GM18505 (cell line): ENCODE results near the gene IRX3.

Experiments
- ATAC-seq: cut with Tn5 transposase; IDR thresholded peaks from one replicate; pipeline ENCODE4 v1.9.1; 2021; ENCODE audit not compliant: unreplicated experiment
- POLR2A ChIP-seq: IDR thresholded peaks from 4 replicates; pipeline ENCODE4 v1.6.1; 2011; ENCODE audit warnings: borderline replicate concordance; ENCODE audit not compliant: insufficient read depth, insufficient read length; ENCODE audit errors: extremely low read depth

The IRX3 gene

DNA sequence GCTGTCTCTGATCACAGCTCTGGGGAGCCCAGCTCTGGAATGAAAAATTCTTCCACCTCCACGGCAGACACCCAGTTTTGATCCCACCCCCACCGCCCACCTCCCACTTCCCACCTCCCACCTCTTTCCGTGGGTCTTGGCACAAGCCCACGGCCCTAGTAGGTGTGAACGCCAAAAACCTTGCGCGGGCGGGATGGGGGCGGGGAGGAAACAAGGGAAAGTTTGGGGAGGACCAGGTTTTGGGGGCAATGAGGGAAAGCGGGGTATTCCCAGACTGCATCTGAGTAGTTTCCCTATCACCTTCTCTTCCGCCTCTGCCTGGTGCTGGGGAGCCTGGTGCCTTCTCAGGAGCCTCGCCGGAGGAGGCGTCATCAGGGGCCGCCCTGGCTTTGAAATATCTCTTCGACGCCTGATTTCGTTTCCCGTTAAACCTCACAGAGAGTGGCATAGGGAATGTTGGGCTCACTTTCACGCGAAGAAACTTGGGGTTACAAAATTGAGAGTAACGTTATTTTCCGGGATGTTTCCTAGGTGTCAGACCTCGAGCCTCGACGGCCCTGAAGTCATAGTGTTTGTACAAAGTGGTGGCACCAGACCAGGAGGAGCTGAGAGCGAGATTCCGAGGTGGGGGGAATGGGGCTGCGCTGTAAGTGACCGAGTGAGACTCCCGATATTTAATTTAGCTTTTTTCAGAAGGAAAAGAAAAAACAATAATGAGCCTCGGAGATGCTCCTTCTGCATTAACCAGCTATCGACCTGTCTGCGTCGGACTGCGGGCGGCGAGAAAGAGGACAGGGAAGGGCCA is 1.6 kb upstream of the IRX3 start:
- TF ChIP-seq POLR2A: no peak

DNA sequence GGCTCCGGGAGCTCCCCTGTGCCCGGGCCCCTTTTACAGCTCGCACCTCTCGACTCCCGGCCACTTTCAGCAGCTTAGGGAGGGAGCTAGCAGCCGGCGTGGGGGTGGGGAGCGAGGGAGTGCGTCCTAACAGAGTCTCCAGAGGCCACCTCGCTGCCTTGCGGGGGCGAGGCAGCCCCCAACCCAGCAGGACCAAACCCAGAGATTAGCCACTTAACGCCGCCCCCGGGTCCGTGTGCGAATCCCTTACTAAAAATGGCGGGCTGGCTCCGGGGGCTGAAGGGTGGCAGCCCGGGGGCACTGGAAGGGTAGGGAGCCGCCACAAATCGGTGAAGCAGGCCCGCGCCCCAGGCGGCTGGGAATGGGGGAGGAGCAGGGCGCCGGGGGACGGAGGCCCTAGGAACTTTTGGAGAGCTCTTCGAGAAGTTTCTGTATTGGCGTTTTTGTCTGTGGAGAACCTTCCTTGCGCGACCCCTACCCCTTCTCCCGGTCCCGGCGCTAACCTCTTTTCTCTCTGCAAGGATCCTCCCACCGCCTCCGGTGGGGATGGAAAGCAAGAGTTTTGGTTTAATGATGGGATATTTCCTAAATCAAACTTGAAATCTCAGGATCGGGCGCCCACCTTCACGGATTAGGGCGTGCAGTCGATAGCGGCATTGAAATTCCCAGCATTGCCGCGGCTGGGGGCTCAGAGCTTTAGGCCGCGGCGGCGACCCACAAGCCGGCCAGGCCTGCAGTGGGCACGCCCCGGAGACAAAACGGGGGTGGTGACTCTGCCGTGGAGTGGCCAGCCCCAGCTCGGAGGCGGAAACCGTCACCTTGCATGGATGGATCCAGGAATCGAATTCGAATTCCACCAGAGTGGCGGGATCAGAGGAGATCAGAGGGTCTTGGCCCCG is 793 bp upstream of the IRX3 start:
- no peak for TF ChIP-seq POLR2A
- no peak for ATAC-seq

More for the DNA sequence above, 1.6 kb upstream of the IRX3 start:
- no peak for ATAC-seq

DNA sequence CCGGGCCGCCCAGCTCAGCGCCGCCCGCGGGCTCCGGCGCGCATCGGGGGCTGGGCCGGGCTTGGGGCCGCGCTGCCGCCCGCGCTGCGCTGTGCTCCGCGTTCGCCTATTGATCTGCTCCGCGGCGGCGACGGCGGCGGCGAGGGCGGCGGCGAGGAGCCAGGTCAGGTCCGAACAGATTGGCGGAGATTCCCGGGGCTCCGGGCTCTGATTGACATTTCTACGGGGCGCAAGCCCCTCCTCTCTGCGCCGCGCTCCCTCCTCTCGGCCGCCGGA is 559 bp downstream of the IRX3 start:
- TF ChIP-seq POLR2A: no peak
- ATAC-seq: no peak

DNA sequence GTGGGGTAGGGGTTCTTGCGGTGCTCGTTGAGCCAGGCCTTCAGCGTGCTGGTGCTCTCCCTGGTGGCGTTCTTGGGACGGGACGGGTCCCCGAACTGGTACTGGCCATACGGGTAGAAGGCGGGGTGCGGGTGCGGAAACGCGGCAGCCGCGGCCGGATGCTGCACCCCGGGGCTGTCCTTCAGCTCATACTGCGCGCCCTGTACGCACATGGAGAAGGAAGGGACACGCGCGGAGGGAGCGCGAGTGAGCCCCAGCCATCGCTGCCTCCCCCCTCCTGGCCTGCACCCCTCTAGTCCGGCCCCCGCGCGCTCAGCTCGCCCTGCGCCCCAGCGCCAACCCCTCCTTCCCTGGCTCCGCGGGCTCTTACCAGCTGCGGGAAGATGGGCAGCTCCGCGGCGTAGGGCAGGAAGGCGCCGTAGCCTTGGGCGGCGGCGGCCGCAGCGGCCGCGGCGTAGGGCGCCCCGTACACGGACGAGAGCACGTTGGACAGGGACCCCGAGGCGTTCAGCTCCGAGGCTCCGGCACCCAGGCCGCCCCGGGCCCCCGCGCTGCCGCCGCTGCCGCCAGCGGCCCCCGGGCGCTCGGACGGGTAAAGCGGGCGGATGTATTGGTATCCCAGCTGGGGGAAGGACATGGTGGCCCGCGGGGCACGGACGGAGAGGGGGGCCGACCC is 1.0 kb downstream of the IRX3 start:
- no peak for ATAC-seq
- TF ChIP-seq POLR2A: no peak

DNA sequence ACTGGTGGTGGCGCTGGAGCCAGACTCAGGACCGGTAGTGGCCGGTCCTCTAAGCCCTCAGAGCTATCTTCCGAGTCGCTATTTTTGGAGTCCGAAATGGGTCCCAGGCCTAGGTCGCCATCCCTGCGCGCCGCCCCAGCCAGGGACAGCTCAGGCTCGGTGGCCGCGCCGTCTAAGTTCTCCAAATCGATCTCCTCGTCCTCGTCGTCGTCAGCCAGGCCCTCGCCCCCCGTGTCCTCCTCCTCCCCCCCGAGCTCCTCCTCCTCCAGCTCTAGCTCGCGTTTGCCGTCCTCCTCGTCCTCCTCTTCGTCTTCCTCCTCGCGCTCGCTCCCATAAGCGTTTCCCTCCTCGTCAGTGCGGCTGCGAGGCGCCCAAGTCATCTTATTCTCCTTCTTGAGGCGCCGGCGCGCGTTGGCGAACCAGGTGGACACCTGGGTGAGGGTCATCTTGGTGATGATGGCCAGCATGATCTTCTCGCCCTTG is 1.6 kb downstream of the IRX3 start:
- ATAC-seq: no peak
- TF ChIP-seq POLR2A: no peak

DNA sequence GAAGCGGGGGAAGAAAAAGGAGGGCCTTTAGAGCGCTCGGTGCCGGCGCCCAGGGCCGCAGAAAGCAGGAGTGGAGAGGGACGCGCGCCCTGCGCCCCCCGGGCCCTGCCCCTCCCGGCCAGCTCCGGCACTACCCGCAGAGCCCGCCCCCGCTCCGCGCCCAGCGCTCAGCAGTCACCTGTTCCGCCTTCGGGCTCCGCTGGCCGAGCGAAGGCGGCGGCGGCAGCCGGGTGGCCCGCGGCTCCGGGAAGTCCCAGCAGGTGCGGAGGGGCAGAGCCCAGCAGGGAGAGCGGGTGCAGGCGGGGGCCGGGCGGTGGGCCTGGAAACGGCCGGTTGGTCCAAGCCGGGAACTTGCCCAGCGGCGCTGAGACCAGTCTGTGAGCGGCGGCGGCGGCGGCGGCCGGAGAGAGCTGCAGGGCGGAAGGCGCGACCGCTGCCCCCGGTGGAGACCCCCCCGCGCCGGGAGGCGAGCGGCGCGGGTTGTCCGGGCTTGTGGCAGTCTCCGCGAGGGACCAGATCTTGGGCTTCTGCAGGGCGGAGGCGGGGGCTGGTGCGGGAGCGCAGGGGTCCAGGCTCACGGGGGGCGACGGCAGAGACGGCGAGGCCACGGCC is 2.2 kb downstream of the IRX3 start:
- ATAC-seq: no peak
- no peak for TF ChIP-seq POLR2A

DNA sequence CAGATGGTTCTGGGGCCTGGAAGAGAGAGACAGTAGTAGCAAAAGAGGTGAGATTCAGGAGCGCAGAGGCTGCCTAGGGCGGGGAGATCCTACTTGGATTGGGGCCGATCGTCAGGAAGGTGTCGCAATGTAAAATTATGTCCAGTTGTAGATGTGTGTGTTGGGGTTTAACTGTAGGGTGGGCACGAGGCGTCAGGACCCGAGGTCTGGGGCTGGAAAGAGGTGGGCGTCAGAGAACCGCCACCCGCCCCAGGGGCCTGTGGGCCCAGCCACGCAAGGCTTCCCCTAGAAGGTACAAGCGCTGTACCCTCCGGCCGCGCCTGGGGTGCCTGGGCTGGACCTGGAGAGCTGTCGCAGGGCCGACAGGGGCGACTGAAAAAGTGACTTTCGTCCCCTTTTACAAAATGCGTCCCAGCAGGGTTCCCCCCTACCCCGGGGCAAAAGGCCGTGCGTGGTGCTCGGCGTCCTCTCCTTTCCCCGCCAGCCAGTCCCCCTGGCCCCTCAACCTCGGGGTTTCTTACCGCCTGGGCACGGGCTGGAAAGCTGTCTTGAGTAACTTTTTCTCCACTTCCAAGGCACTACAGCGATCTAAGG is 2.8 kb downstream of the IRX3 start:
- no peak for ATAC-seq
- TF ChIP-seq POLR2A: no peak

DNA sequence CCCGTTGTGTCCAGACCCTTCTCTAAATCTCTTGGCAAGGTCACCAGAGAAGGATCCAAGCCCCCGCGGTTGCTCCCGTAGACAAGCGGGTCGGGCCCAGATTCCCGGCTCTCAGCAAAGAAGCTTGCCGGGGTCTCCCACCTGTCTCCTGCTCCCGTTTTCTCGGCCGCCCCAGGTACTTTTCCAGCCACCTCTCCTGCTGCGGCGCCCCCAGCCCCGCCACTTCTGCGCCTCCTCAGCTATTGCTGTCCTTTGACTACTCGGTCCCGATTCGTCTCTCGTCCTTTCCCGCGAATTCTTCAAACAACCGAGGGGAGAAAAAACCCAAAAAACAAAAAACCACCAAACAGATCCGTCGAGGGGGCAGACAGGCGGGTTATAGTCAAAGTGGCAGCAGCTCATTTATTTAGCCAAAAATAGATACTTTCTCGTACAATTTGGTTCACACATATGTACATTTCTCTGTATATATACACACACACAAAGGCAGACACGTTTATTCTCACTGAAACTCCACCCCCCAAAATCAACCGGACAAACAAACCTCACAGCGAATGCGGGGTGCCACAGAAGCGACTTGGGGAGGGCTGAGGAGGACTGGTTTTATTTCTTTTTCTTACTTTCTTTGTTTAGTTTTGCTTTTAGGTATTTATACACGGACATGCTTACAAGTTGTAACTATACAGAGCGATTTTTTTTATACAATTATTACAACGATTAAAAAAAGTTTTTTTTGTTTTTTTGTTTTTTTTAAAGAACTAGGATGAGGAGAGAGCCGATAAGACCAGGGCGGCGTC is 3.5 kb downstream of the IRX3 start:
- no peak for TF ChIP-seq POLR2A
- ATAC-seq: no peak

DNA sequence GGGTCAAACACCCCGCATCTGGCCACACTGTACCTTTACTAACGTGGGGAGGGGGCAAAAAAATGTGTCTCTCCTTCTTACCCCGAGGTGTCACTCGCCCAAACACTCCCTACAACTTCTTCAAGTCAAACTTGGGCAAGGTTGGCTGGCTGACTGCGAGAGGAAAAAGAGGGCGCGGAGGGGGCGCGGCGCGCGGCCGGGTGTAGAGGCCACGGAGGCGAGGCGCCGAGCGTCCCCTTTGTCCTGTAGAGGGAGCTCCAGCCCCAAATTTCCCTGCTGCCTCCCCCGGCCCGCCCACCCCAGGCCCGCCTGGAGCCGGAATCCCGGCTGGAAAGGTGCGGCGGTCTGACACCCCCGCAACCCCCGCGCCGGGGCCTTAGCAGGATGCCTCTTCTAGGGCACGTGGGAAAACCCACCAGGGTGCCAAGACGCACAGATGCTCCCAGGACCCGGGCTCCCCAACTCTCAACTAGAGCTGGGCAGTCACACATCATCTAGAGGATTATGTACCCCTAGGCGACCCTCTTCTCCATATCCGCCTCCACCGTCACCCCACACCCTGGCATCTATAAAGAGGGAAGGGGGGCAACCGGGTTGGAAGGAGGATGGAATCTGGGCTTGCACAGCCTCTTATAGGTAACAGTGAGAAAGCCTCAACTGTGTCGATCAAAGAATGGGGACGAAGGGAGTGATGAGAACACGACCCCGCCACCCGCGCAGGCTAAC is 4.2 kb downstream of the IRX3 start:
- no peak for ATAC-seq
- no peak for TF ChIP-seq POLR2A

DNA sequence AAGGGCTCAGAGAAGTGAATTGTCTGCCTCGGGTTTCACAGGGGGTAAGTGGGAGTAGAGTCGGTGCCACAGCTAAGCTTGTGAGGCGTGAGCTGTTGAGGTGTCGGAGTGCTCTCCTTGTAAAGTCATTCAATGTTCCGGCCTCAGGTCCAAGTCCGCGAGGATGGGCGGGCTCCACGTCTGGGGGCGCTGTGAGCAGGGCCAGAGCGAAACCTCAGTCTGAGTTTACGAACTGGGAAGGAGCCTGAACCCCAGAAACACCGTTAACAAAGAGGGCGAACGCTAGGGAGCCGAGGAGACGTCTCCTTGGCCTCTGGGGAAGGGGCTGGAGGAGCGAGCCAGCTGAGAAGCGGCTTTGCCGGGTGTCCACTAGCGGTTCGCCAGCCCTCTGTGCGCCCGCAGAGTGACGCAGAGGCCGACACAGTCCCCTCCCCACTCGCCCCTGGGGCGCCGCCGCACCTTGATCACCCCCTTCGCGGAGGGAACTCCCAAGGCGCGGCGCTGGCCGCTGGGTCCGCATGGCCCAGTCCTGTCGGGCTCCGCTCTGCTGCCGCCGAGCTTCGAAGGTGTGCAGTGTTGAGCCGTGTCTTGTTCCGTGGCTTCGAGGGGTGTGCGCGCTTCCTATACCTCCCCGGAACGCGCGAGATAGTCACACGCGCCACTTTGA is 4.9 kb downstream of the IRX3 start:
- no peak for ATAC-seq

DNA sequence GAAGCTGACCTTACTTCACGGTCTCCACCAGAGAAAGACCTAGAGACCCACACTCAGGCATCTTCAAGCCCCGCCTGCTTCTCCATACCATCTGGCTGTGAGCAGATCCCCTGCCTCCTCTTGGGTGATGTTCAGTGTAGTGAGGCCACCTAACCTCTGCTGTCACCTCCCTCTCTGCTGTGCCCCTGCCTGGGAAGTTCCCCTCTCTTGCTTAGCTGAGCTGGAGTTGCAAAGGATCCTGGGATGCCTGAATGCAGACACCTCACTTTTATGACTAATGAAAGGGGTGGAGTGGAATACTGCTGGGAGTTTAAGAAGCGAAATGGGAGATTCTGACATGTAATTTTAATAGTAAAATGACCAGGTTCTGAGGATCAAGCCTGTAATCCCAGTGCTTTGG is 5.8 kb downstream of the IRX3 start:
- no peak for ATAC-seq
- no peak for TF ChIP-seq POLR2A

More for the DNA sequence above, 4.9 kb downstream of the IRX3 start:
- no peak for TF ChIP-seq POLR2A
